Cortex of kidney (tissue), 1 donor: ENCODE results near the gene RNF183.
"Not testable (repeated sequence)": the region's sequence is repeated elsewhere in the genome, so short reads cannot be mapped to it uniquely, and the experiment has no call there.

Experiments used
- DNase-seq: peaks from one replicate; lab custom pipeline; 2025; lab: John Stamatoyannopoulos, UW

Gene RNF183

DNA sequence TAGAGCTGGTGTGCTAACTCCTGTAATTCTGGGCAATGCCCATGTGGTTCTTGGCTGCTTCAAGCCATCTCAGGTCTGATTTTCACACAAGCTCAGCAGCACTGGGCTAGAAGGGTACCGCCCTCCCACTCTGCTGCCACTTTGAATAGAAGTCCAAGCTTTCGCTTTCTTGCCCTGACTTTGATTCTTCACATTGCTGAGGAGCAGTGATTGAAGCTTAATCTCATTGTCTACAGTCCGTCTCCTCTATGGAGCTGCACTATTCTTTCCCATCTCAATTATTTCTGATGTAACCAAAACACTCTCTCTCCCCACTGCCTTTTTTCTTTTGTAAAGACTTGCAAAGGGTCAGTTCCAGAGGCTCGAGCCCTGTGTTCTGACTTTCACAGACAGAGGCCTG is 12.9 kb upstream of the RNF183 start:
- DNase-seq, result no peak

DNA sequence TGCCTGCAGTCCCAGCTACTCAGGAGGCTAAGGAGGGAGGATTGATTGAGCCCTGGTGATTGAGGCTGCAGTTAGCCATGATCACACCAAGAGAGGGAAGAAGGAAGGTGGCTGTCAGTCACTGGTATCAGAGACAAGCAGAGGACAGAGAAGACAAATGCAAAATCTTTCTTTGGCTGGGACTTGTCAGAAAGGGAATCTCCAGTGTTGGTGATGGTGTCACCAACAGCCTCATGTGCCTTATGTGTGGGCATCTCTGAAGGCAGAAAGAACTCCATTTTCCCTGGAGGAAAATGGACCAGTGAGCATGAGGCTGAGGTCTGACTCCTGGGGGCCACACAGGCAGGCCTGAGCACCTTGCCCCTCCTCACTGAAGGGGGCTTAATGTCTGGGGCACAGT is 12.1 kb upstream of the RNF183 start:
- no peak for DNase-seq

DNA sequence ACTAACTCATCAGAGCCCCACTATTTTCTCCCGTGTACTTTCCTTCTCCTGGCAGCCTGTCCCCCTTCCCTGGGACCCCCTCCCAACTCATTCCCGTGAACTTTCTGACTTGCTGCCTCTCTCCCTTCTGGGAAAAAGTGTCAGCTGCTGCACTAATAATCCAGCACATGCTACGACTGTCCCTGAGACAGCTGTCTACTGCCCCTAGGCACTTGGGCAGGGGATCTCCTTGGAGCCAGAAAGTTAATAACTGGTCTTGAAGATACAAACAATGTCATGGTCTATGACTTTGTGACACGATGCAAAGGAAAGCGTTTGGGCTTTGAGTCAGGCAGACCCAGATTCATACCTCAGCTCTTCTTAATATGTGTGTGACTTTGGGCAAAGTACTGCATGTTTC is 10.1 kb upstream of the RNF183 start:
- DNase-seq, result no peak

DNA sequence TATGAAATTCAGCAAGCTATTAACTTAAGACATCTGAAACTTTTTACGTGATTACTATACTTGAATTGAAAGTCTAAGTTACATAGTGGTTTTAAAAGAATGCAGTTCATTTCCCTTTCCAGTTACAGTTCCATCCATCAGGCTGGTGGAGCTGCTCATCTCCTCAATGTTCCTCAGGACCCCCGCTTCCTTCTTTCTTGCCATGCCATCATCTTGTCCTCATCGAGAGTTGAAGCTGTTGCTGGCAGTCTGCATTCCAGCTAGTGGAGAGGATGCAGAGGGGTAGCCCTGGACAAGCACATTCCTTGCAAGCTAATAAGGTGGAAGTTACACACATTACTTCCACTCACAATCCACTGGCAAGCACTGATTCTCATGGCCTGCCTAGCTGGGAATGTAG is 8.8 kb upstream of the RNF183 start:
- no peak for DNase-seq

DNA sequence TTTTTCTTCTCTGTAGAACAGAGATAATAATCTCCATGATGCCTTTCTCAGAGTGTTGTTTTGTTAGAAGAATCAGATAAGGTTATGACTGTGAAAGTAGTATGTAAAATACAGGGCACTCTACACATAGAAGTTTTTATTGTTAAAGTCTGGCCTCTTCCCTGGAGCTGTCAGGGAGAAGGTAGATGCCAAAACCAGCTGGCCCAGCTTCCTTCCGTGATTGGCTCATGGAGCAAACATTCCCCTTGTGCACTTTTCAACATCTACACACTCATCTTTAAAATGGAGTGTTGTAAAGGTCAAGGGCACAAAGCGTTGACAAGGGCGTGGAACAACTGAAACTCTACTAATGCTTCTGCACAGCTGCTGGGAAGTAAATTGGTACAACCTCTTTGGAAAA is 7.4 kb upstream of the RNF183 start:
- no peak for DNase-seq

DNA sequence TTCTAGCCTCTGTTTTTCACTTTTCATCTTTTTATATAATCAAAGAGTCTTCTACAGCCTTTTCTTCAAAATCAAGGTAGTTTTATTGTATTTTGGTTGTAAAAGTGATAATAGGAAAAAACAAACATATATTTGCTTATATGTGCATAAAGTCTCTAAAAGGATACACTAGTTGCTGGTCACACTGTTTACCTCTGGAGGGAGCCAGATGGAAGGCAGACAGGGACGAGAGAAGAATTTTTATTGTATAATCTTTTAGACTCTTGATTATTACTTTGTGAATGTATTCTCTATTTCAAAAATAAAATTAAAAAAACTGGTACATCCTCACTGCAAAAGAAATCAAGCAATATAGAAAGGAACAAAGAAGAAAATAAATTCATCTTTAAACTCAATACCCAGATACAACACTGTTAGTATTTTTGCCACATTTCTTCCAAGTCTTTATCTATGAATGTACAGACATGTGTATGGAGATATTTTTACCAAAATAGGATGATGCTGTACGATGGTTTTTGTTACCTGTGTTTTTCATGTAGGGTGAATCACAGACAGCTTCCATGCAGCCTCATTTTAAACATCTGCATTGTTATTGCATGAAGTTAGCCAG is 6.1 kb upstream of the RNF183 start:
- DNase-seq, result no peak

DNA sequence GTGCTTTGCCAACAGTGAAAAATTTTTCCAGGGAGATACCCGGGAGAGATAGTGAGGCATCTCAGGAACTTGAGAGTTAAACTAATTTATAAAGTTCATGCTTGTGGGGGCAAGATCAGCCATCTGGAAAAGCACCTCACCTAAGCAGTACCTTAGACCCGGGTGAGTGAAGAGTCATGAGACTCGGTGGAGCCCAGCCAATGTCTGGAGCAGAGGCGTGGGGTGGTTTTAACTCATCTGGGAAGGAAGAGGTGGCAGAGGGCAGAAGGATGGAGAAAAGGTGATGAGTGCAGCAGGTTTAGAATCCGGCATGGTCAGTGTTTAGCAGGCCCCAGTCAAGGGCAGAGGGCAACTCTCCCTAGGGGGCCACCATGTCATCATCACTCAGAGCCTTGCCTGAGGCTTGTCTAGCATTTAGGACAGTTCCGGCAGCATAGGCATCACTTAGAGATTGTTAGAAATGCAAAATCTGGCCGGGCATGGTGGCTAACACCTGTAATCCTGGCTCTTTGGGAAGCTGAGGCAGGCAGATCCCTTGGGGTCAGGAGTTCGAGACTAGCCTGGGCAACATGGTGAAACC is 4.3 kb upstream of the RNF183 start:
- no peak for DNase-seq

- no peak for DNase-seq
These were observed 3.4 kb upstream of the RNF183 start for GRCh38 chr9:113306566-113306965.

DNA sequence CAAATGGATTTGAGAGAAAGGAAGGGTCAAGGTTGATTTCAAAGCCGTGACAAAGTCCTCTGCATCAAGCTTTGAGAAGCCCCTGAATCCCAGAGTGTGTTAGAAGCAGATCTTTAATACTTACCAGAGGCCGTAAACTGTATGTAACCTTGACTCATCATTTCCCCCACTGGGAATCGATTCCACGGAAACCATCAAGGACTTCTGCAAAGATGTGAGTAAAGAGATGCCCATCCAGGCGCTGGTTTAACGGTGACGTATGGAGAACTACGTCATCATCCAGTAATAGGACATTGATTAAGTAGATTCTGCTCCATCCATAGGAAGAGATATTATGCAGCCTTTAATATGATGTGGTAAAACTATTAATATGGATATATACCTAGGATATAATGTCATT is 1.6 kb downstream of the RNF183 start:
- DNase-seq, result no peak

DNA sequence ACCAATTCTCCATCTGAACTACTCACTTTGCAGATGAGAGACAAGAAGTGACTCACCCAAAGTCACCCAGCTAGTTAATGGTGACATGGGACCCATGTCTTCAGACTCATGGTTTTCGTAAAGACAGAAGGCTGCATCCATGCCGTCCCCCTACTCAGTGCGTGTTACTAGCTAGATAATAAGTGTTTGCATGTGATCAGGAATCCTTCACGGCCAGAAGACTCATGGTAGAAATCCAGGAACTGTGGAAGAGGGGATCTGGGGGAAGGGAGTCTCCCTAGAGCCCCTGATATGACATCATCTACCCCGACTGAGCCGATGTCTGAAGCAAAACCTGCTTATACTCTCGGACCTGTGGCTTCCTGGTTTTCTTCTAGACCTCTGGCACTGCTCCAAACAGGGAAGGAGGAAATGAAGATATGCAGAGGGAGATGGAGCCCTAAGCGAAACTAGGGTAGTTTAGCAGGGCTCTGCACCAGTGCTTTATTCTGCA is 3.3 kb downstream of the RNF183 start:
- no peak for DNase-seq

- no peak for DNase-seq
These were observed 4.0 kb downstream of the RNF183 start for GRCh38 chr9:113298924-113299770.

- no peak for DNase-seq
These were observed 4.9 kb downstream of the RNF183 start for GRCh38 chr9:113298311-113298710.

- DNase-seq, result no peak
These were observed 6.2 kb downstream of the RNF183 start for GRCh38 chr9:113296796-113297558.

GRCh38 chr9:113296247-113296646 is 6.9 kb downstream of the RNF183 start:
- DNase-seq, result not testable (repeated sequence)

- no peak for DNase-seq
These were observed 9.8 kb downstream of the RNF183 start for GRCh38 chr9:113293285-113293878.

GRCh38 chr9:113290052-113290607 is 13.0 kb downstream of the RNF183 start:
- no peak for DNase-seq

- DNase-seq, result no peak
These were observed 14.1 kb downstream of the RNF183 start for GRCh38 chr9:113289091-113289490.

GRCh38 chr9:113281356-113281755 is 21.8 kb downstream of the RNF183 start:
- no peak for DNase-seq

DNA sequence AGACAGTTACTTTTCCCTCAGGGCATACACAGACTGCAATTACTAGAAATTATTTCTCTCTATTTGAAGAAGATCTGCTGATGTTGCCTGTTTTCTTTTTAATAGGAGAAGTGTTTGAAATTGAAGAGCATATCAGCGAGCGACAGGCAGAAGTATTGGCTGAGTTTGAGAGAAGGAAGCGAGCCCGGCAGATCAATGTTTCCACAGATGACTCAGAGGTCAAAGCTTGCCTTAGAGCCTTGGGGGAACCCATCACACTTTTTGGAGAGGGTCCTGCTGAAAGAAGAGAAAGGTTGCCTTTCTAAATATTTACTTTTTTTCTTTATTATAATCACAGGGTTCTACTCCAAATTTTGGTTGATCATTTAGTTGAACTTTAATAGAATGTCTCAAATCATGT is 24.3 kb downstream of the RNF183 start:
- DNase-seq, result no peak

- no peak for DNase-seq
These were observed 27.7 kb downstream of the RNF183 start, which contains the start of the genes CDC26 and PRPF4 for GRCh38 chr9:113275157-113276131. Gene CDC26 (minus strand): TSS chr9:113275572. CDS start chr9:113272507, 3,065 bp downstream. Gene PRPF4 (plus strand): TSS chr9:113275658. CDS start chr9:113275744, 86 bp downstream.
